SK-N-SH (cell line): Measurements from ENCODE around the gene SLX1A. TPM values are rescaled to one million over a fixed set of nuclear protein-coding genes. Genes with fewer than 3 reads are reported as not detected.
"Not testable (repeated sequence)": the region's sequence is repeated elsewhere in the genome, so short reads cannot be mapped to it uniquely, and the experiment has no call there.

Experiments
- CTCF ChIA-PET: fragments of 300-600, 350-600 bp; formaldehyde crosslinking; extraction: SDS; loops from one replicate; lab custom pipeline; 2021; lab: Yijun Ruan, JAX
- POLR2A ChIA-PET: fragments of 350-600 bp; sonication (Branson Sonifier 250); formaldehyde crosslinking; extraction: SDS; loops from one replicate; lab custom pipeline; 2020; ENCODE audit warnings: antibody characterized with exemption, inconsistent platforms; lab: Yijun Ruan, JAX
- DNase-seq: peaks from one replicate; pipeline ENCODE4 v3.0.0; 2012
- H2AFZ ChIP-seq: fragments of 200-600 bp; sonication (generic); 2 replicates; pipeline ENCODE4 v1.8.1; 2016; ENCODE audit warnings: antibody characterized with exemption, mild to moderate bottlenecking, low read depth
- H3F3A ChIP-seq: fragments of 200-600 bp; sonication (generic); replicated peaks from 2 replicates; pipeline ENCODE3; 2016; ENCODE audit warnings: antibody characterized with exemption, mild to moderate bottlenecking; ENCODE audit not compliant: insufficient read depth
- H3K27ac ChIP-seq, 2 experiments: fragments of 200-500 bp in 1 of 2; fragments of 200-600 bp in 1 of 2; sonication (Bioruptor generic) in 1 of 2; sonication (generic), shearing (Covaris generic) in 1 of 2; 2 replicates each; pipeline versions ENCODE4 v1.5.1 to v1.6.1; 2014 to 2016; ENCODE audit warnings: low read depth in 2 of 2, inconsistent platforms in 1 of 2, low read length in 1 of 2, mild to moderate bottlenecking in 1 of 2, mixed read lengths in 1 of 2
- H3K27me3 ChIP-seq: fragments of 200-600 bp; sonication (generic), shearing (Covaris generic); 2 replicates; pipeline ENCODE4 v1.6.1; 2016; ENCODE audit warnings: mixed run types; ENCODE audit not compliant: insufficient read depth
- H3K36me3 ChIP-seq, 2 experiments: fragments of 200-500 bp in 1 of 2; fragments of 200-600 bp in 1 of 2; sonication (Bioruptor generic) in 1 of 2; sonication (generic) in 1 of 2; replicated peaks in 1 of 2; 2 replicates each; pipeline versions ENCODE3 to v1.5.1; 2014 to 2016; ENCODE audit warnings: low read length in 1 of 2, mild to moderate bottlenecking in 1 of 2; ENCODE audit not compliant: insufficient read depth in 2 of 2, control insufficient read depth in 1 of 2
- H3K4me1 ChIP-seq, 2 experiments: fragments of 200-500 bp in 1 of 2; fragments of 200-600 bp in 1 of 2; sonication (Bioruptor generic) in 1 of 2; sonication (generic), shearing (Covaris generic) in 1 of 2; 2 replicates each; pipeline versions ENCODE4 v1.5.1 to v1.6.1; 2014 to 2016; ENCODE audit warnings: low read depth in 1 of 2, low read length in 1 of 2, mixed run types in 1 of 2; ENCODE audit not compliant: insufficient read depth in 2 of 2, control insufficient read depth in 1 of 2
- H3K4me2 ChIP-seq: fragments of 200-600 bp; sonication (generic), shearing (Covaris generic); 2 replicates; pipeline ENCODE4 v1.6.1; 2017; ENCODE audit warnings: mixed run types
- H3K4me3 ChIP-seq, 2 experiments: fragments of 200-500 bp in 1 of 2; fragments of 200-600 bp in 1 of 2; sonication (Bioruptor generic) in 1 of 2; sonication (generic), shearing (Covaris generic) in 1 of 2; 2 replicates each; pipeline versions ENCODE4 v1.5.1 to v1.8.1; 2014 to 2016; ENCODE audit warnings: low read depth in 2 of 2, inconsistent platforms in 1 of 2, low read length in 1 of 2, mild to moderate bottlenecking in 1 of 2, mixed read lengths in 1 of 2, moderate library complexity in 1 of 2
- H3K79me2 ChIP-seq: fragments of 200-600 bp; sonication (generic); 2 replicates; pipeline ENCODE4 v1.8.1; 2017; ENCODE audit warnings: mild to moderate bottlenecking; ENCODE audit not compliant: insufficient read depth
- H3K9ac ChIP-seq: fragments of 200-600 bp; sonication (generic); 2 replicates; pipeline ENCODE4 v1.6.1; 2017; ENCODE audit warnings: mixed run types
- H3K9me2 ChIP-seq: fragments of 200-600 bp; sonication (generic); 2 replicates; pipeline ENCODE4 v1.6.1; 2017; ENCODE audit warnings: mixed run types
- H3K9me3 ChIP-seq: fragments of 200-600 bp; sonication (generic); 2 replicates; pipeline ENCODE4 v1.6.1; 2017; ENCODE audit warnings: mixed run types, mild to moderate bottlenecking, moderate library complexity
- H4K20me1 ChIP-seq: fragments of 200-600 bp; sonication (generic); 2 replicates; pipeline ENCODE4 v1.6.1; 2017; ENCODE audit warnings: mild to moderate bottlenecking, mixed run types; ENCODE audit not compliant: insufficient read depth
- ELF1 ChIP-seq: IDR thresholded peaks from 2 replicates; pipeline ENCODE4 v1.4.0; 2012
- EP300 ChIP-seq, 2 experiments: IDR thresholded peaks; 2 replicates each; pipeline versions ENCODE4 v1.4.0 to v1.6.1; 2012; ENCODE audit warnings: borderline replicate concordance in 1 of 2, low read depth in 1 of 2, low read length in 1 of 2
- FOSL2 ChIP-seq: IDR thresholded peaks from 2 replicates; pipeline ENCODE4 v1.4.0; 2012; ENCODE audit warnings: low read depth, mild to moderate bottlenecking, moderate library complexity, borderline replicate concordance
- FOXJ3 ChIP-seq: sonication (generic); formaldehyde crosslinking; IDR thresholded peaks from 2 replicates; pipeline ENCODE4 v1.5.1; 2020; ENCODE audit warnings: mild to moderate bottlenecking, missing genetic modification reagents
- FOXM1 ChIP-seq: IDR thresholded peaks from 2 replicates; pipeline ENCODE4 v1.4.0; 2012; ENCODE audit warnings: low read depth, mild to moderate bottlenecking
- JUND ChIP-seq: IDR thresholded peaks from 2 replicates; pipeline ENCODE4 v1.4.0; 2012
- MEF2A ChIP-seq: IDR thresholded peaks from 2 replicates; pipeline ENCODE4 v1.4.0; 2012; ENCODE audit warnings: low read depth, borderline replicate concordance
- MXI1 ChIP-seq: IDR thresholded peaks from 2 replicates; pipeline ENCODE4 v1.6.1; 2012; ENCODE audit warnings: mild to moderate bottlenecking, low read depth, low read length, improper control_type of control experiment
- POLR2AphosphoS5 ChIP-seq: IDR thresholded peaks from 2 replicates; pipeline ENCODE4 v1.6.1; 2012; ENCODE audit warnings: low read depth, low read length
- RAD21 ChIP-seq: IDR thresholded peaks from 2 replicates; pipeline ENCODE4 v1.6.1; 2012; ENCODE audit warnings: mild to moderate bottlenecking, low read length
- RCOR1 ChIP-seq: fragments of 150-350 bp; IDR thresholded peaks from 2 replicates; pipeline ENCODE4 v1.6.1; 2017; ENCODE audit warnings: antibody characterized with exemption, low read length
- RXRA ChIP-seq: IDR thresholded peaks from 2 replicates; pipeline ENCODE4 v1.4.0; 2012; ENCODE audit warnings: low read depth, mild to moderate bottlenecking, borderline replicate concordance
- WGBS: methylation state at CpG from one replicate; pipeline ENCODE4 v1.1.6; 2017; ENCODE audit warnings: low lambda C conversion rate; 5-methylcytosine and 5-hydroxymethylcytosine counted together
- polyA plus RNA-seq, 3 experiments: library from polyadenylated mRNA; depleted of rRNA; stranded (reverse); fragments of >200 nt; gene quantifications; 2 replicates each; pipeline ENCODE4 v1.2.3, GENCODE V29; 2012
- TF ChIP-seq, protein P1 (sequence below): IDR thresholded peaks from 2 replicates; pipeline ENCODE4 v1.4.0; 2012; ENCODE audit warnings: low read depth, borderline replicate concordance
- TF ChIP-seq, protein P2 (sequence below): IDR thresholded peaks from 2 replicates; pipeline ENCODE4 v1.4.0; 2012; ENCODE audit warnings: low read depth
- TF ChIP-seq, protein P3 (sequence below): fragments of 200-600 bp; sonication (generic); IDR thresholded peaks from 2 replicates; pipeline ENCODE4 v1.6.1; 2017; ENCODE audit warnings: antibody characterized with exemption, mild to moderate bottlenecking, moderate library complexity
- TF ChIP-seq, protein P4 (sequence below): IDR thresholded peaks from 2 replicates; pipeline ENCODE4 v1.4.0; 2012; ENCODE audit warnings: low read depth, borderline replicate concordance
- TF ChIP-seq, protein P5 (sequence below): fragments of 150-350 bp; IDR thresholded peaks from 2 replicates; pipeline ENCODE4 v1.6.1; 2016; ENCODE audit warnings: mild to moderate bottlenecking, low read depth, low read length

SLX1A gene
- polyA plus RNA-seq (2012; rRNA removed), result 45.0 and 68.8 TPM in 2 replicates
- 30.1 and 31.1 TPM in 2 replicates for polyA plus RNA-seq (2012; cell fraction: cytosol; rRNA removed)
- 161 and 335 TPM in 2 replicates for polyA plus RNA-seq (2012; cell fraction: nucleus; rRNA removed)

DNA sequence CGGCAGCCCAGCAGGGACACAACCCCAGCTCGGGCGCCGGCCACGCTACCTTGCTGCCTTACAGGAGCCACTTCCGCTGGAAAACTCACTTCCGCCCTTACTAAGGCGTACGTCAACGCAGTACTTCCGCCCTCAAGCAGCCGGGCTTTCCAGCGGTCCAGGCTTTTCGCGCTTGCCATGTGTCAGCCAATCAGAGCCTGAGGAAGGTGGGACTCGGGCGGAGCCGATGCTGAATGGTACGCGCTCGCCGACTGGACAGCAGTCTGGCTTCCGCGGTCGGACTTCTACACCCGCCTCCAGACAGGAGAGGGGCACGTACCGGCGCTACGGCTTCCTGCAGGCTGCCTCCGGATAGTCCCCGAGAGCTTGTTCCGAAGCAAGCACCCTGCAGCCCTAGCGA, at the start of gene SLX1A, which contains the start of gene BOLA2B:
Gene SLX1A, plus strand, starts transcription at position 261 of the 400 bp plus-strand sequence. CDS start 210 bp downstream, outside the sequence.
Gene BOLA2B, minus strand, starts transcription at position 52 of the 400 bp plus-strand sequence. CDS start 71 bp downstream, outside the sequence.
- H3K4me2 ChIP-seq, result peak within 1 kb of the TSS; percentile 74; the same call in 1 of the 2 replicates
- no CpG with 5 or more reads among the region's 34 CpGs for WGBS
- H3F3A ChIP-seq, DNase-seq, H3K36me3 ChIP-seq, H3K9me3 ChIP-seq, POLR2A ChIA-PET, H3K27ac ChIP-seq, H3K9me2 ChIP-seq, H3K27me3 ChIP-seq, H3K4me1 ChIP-seq, CTCF ChIA-PET, H3K79me2 ChIP-seq, H4K20me1 ChIP-seq, H2AFZ ChIP-seq: not testable (repeated sequence)
- peak within 1 kb of the TSS in 1 of 2 experiments; percentile 50; a peak in 2 of 4 replicates for H3K4me3 ChIP-seq
- H3K9ac ChIP-seq, result peak within 1 kb of the TSS; percentile 54; the same call in 1 of the 2 replicates

DNA sequence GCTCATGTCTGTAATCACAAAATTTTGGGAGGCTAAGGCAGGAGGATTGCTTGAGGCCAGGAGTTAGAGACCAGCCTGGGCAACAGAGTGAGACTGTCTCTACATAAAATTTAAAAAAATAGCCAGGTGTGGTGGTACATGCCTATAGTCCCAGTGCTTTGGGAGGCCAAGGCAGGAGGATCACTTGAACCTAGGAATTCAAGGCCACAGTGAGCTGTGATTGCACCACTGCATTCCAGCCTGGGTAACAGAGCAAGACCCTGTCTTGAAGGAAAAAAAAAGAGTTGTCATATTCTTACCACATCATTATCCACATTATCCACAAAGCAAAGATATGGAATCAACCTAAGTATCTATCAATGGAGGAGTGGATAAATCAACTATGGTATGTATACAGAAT, 49.7 kb upstream of the SLX1A start:
- Histone ChIP-seq H3K9me3 (no peaks in the 10 kb centered on the region), H3K27ac (no peak overlapping the region), H3K79me2 (no peaks in the 10 kb centered on the region), H4K20me1 (no peaks in the 10 kb centered on the region), H3K4me3 (no peak overlapping the region), H3K4me2 (no peak overlapping the region), H3F3A (no peaks in the 10 kb centered on the region), H3K36me3 (no peaks in the 10 kb centered on the region), H3K9me2 (no peaks in the 10 kb centered on the region), H2AFZ (no peak overlapping the region), H3K9ac (no peak overlapping the region), H3K27me3 (no peaks in the 10 kb centered on the region), H3K4me1 (no peaks in the 10 kb centered on the region)
- TF ChIP-seq EP300 (IDR thresholded peaks at IDR 0.05; ENCODE audit: borderline replicate concordance in 1 of 2, low read depth in 1 of 2, low read length in 1 of 2) (no peak), FOXM1 (no peak), ELF1 (no peak)
- POLR2A ChIA-PET, result no interaction called here
- DNase-seq, result no peak
- CTCF ChIA-PET, result no interaction called here

DNA sequence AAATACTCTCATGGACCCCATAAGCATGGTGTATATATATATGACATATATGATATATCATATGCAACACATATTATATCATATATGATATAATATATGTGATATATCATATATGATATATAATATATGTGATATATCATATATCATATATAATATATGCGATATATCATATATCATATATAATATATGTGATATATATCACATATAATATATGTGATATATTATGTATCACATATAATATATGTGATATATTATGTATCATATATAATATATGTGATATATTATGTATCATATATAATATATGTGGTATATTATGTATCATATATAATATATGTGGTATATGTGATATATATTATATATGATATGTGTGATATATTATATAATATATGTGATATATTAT, 48.8 kb upstream of the SLX1A start:
- no peaks in the 10 kb centered on the region for H3F3A ChIP-seq
- H3K9me3 ChIP-seq, result no peaks in the 10 kb centered on the region; the same call in 1 of the 2 replicates
- no peaks in the 10 kb centered on the region for H3K36me3 ChIP-seq
- WGBS, result 36% methylated on average over 1 of the region's 1 CpG
- no peak overlapping the region for H2AFZ ChIP-seq
- H3K4me3 ChIP-seq, result no peak overlapping the region
- H3K9ac ChIP-seq, result no peak overlapping the region
- ChIA-PET CTCF (no interaction called here), POLR2A (no interaction called here)
- no peaks in the 10 kb centered on the region for H3K79me2 ChIP-seq
- H3K4me1 ChIP-seq, result no peaks in the 10 kb centered on the region
- no peak overlapping the region for H3K4me2 ChIP-seq
- H4K20me1 ChIP-seq, result no peaks in the 10 kb centered on the region
- DNase-seq, result no peak
- H3K27me3 ChIP-seq, result no peaks in the 10 kb centered on the region
- H3K9me2 ChIP-seq, result no peaks in the 10 kb centered on the region
- H3K27ac ChIP-seq, result no peak overlapping the region
- TF ChIP-seq RXRA (no peak), JUND (no peak), POLR2AphosphoS5 (no peak), RAD21 (no peak), MEF2A (no peak), FOSL2 (no peak), FOXJ3 (no peak), ELF1 (no peak), MXI1 (no peak), RCOR1 (no peak)
- TF ChIP-seq, protein P1, sequence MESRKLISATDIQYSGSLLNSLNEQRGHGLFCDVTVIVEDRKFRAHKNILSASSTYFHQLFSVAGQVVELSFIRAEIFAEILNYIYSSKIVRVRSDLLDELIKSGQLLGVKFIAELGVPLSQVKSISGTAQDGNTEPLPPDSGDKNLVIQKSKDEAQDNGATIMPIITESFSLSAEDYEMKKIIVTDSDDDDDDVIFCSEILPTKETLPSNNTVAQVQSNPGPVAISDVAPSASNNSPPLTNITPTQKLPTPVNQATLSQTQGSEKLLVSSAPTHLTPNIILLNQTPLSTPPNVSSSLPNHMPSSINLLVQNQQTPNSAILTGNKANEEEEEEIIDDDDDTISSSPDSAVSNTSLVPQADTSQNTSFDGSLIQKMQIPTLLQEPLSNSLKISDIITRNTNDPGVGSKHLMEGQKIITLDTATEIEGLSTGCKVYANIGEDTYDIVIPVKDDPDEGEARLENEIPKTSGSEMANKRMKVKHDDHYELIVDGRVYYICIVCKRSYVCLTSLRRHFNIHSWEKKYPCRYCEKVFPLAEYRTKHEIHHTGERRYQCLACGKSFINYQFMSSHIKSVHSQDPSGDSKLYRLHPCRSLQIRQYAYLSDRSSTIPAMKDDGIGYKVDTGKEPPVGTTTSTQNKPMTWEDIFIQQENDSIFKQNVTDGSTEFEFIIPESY, result no peak
- TF ChIP-seq, protein P2, sequence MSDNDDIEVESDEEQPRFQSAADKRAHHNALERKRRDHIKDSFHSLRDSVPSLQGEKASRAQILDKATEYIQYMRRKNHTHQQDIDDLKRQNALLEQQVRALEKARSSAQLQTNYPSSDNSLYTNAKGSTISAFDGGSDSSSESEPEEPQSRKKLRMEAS, result no peak
- TF ChIP-seq, protein P3, sequence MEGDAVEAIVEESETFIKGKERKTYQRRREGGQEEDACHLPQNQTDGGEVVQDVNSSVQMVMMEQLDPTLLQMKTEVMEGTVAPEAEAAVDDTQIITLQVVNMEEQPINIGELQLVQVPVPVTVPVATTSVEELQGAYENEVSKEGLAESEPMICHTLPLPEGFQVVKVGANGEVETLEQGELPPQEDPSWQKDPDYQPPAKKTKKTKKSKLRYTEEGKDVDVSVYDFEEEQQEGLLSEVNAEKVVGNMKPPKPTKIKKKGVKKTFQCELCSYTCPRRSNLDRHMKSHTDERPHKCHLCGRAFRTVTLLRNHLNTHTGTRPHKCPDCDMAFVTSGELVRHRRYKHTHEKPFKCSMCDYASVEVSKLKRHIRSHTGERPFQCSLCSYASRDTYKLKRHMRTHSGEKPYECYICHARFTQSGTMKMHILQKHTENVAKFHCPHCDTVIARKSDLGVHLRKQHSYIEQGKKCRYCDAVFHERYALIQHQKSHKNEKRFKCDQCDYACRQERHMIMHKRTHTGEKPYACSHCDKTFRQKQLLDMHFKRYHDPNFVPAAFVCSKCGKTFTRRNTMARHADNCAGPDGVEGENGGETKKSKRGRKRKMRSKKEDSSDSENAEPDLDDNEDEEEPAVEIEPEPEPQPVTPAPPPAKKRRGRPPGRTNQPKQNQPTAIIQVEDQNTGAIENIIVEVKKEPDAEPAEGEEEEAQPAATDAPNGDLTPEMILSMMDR, result no peak
- TF ChIP-seq, protein P4, sequence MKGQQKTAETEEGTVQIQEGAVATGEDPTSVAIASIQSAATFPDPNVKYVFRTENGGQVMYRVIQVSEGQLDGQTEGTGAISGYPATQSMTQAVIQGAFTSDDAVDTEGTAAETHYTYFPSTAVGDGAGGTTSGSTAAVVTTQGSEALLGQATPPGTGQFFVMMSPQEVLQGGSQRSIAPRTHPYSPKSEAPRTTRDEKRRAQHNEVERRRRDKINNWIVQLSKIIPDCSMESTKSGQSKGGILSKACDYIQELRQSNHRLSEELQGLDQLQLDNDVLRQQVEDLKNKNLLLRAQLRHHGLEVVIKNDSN, result no peak
- TF ChIP-seq, protein P5, sequence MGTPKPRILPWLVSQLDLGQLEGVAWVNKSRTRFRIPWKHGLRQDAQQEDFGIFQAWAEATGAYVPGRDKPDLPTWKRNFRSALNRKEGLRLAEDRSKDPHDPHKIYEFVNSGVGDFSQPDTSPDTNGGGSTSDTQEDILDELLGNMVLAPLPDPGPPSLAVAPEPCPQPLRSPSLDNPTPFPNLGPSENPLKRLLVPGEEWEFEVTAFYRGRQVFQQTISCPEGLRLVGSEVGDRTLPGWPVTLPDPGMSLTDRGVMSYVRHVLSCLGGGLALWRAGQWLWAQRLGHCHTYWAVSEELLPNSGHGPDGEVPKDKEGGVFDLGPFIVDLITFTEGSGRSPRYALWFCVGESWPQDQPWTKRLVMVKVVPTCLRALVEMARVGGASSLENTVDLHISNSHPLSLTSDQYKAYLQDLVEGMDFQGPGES, result no peak
